Measurements from ENCODE around the gene AUTS2. TPM values are rescaled to one million over a fixed set of nuclear protein-coding genes. Genes with fewer than 3 reads are reported as not detected.

AUTS2 gene
- polyA plus RNA-seq, 3 donors: 0.08 to 0.35 TPM; not detected in 1

DNA sequence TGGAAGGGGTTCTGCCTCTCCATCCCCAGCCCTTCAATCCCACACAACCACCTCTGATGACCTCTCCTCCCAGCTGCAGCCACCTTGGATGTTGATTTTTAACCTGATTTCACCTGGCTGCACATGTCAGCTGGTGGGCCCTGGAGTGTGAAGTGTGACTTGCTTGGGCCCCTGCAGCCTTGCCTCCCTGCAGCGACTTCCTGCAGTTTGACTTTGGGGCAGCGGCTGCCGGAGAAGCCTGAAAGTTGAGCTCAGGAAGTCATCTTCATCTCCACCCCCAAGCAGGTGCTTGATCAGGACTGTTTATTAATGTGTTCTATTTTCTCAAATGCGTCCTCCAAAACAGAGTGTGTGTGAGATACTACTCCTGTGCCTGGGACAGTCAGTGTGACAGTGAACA lies 858.4 kb downstream of the AUTS2 start:
- Histone ChIP-seq H3K36me3 (replicated peaks in 1 of 2; ENCODE audit: control insufficient read depth in 1 of 2, insufficient read depth in 2 of 2, low read length in 2 of 2) (no peaks in the 10 kb centered on the region), H3K4me2 (replicated peaks; ENCODE audit: extremely low read depth, low read length, poor library complexity, severe bottlenecking) (no peak overlapping the region), H4K20me1 (ENCODE audit: insufficient read depth, low read length) (no peaks in the 10 kb centered on the region), H3K4me3 (replicated peaks in 1 of 3; ENCODE audit: low read depth in 2 of 3, low read length in 3 of 3) (no peak overlapping the region), H3K27me3 (ENCODE audit: control insufficient read depth in 2 of 2, insufficient read depth in 2 of 2, low read length in 2 of 2) (no peaks in the 10 kb centered on the region), H3K27ac (ENCODE audit: low read depth in 1 of 2, low read length in 2 of 2) (no peak overlapping the region), H3K9ac (ENCODE audit: insufficient read depth, low read length, poor library complexity, severe bottlenecking) (no peak overlapping the region), H3K9me3 (replicated peaks in 1 of 2; ENCODE audit: control insufficient read depth in 1 of 2, insufficient read depth in 1 of 2, low read length in 2 of 2) (peaks cover 0 to 2% of the 10 kb centered on the region in 2 donors), H2AFZ (ENCODE audit: insufficient read depth, low read depth, low read length, poor library complexity, severe bottlenecking) (no peak overlapping the region), H3K4me1 (ENCODE audit: control insufficient read depth in 1 of 2, insufficient read depth in 2 of 2, low read length in 2 of 2) (no peaks in the 10 kb centered on the region), H3K79me2 (ENCODE audit: insufficient read depth, low read length) (no peaks in the 10 kb centered on the region)
- Mint-ChIP-seq H3K4me1 (no peaks in the 10 kb centered on the region), H3K4me3 (no peak overlapping the region), H3K27ac (no peak overlapping the region), H3K9me3 (peaks cover 0 to 4% (median 2%) of the 10 kb centered on the region in 7 donors), H3K27me3 (ENCODE audit: low read depth in 3 of 3) (peaks cover 0 to 2% (median 0%) of the 10 kb centered on the region in 3 donors), H3K36me3 (no peaks in the 10 kb centered on the region)
- no CpG with 5 or more reads among the region's 4 CpGs for WGBS (ENCODE audit: insufficient coverage)
- TF ChIP-seq, protein P1, sequence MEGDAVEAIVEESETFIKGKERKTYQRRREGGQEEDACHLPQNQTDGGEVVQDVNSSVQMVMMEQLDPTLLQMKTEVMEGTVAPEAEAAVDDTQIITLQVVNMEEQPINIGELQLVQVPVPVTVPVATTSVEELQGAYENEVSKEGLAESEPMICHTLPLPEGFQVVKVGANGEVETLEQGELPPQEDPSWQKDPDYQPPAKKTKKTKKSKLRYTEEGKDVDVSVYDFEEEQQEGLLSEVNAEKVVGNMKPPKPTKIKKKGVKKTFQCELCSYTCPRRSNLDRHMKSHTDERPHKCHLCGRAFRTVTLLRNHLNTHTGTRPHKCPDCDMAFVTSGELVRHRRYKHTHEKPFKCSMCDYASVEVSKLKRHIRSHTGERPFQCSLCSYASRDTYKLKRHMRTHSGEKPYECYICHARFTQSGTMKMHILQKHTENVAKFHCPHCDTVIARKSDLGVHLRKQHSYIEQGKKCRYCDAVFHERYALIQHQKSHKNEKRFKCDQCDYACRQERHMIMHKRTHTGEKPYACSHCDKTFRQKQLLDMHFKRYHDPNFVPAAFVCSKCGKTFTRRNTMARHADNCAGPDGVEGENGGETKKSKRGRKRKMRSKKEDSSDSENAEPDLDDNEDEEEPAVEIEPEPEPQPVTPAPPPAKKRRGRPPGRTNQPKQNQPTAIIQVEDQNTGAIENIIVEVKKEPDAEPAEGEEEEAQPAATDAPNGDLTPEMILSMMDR (IDR thresholded peaks at IDR 0.05): no peak
- intact Hi-C loops (cut with micrococcal nuclease): no loop called here
- DNase-seq: no peak

GRCh38 chr7:70457482-70457881 lies 859.2 kb downstream of the AUTS2 start:
- no peaks in the 10 kb centered on the region for H3K79me2 ChIP-seq (ENCODE audit: insufficient read depth, low read length)
- no peak overlapping the region for H3K4me2 ChIP-seq (replicated peaks; ENCODE audit: extremely low read depth, low read length, poor library complexity, severe bottlenecking)
- H3K4me3 Mint-ChIP-seq: no peak overlapping the region
- intact Hi-C loops (cut with micrococcal nuclease): no loop called here
- no peaks in the 10 kb centered on the region for H3K4me1 Mint-ChIP-seq
- no peaks in the 10 kb centered on the region for H3K36me3 Mint-ChIP-seq
- no peaks in the 10 kb centered on the region for H4K20me1 ChIP-seq (ENCODE audit: insufficient read depth, low read length)
- no peak overlapping the region for H3K4me3 ChIP-seq (replicated peaks in 1 of 3; ENCODE audit: low read depth in 2 of 3, low read length in 3 of 3)
- H3K27ac Mint-ChIP-seq: no peak overlapping the region
- H3K36me3 ChIP-seq (replicated peaks in 1 of 2; ENCODE audit: control insufficient read depth in 1 of 2, insufficient read depth in 2 of 2, low read length in 2 of 2): no peaks in the 10 kb centered on the region
- H3K4me1 ChIP-seq (ENCODE audit: control insufficient read depth in 1 of 2, insufficient read depth in 2 of 2, low read length in 2 of 2): no peaks in the 10 kb centered on the region
- DNase-seq: no peak
- TF ChIP-seq, protein P1 (IDR thresholded peaks at IDR 0.05): no peak
- H3K27me3 ChIP-seq (ENCODE audit: control insufficient read depth in 2 of 2, insufficient read depth in 2 of 2, low read length in 2 of 2): no peaks in the 10 kb centered on the region
- peaks cover 0 to 2% (median 0%) of the 10 kb centered on the region in 3 donors for H3K27me3 Mint-ChIP-seq (ENCODE audit: low read depth in 3 of 3)
- H3K9me3 Mint-ChIP-seq: peaks cover 0 to 4% (median 2%) of the 10 kb centered on the region in 7 donors
- peaks cover 0 to 3% of the 10 kb centered on the region in 2 donors for H3K9me3 ChIP-seq (replicated peaks in 1 of 2; ENCODE audit: control insufficient read depth in 1 of 2, insufficient read depth in 1 of 2, low read length in 2 of 2)
- 70% methylated on average over 2 of the region's 3 CpGs for WGBS (ENCODE audit: insufficient coverage)
- no peak overlapping the region for H3K9ac ChIP-seq (ENCODE audit: insufficient read depth, low read length, poor library complexity, severe bottlenecking)
- H2AFZ ChIP-seq (ENCODE audit: insufficient read depth, low read depth, low read length, poor library complexity, severe bottlenecking): no peak overlapping the region
- H3K27ac ChIP-seq (ENCODE audit: low read depth in 1 of 2, low read length in 2 of 2): no peak overlapping the region

Data from CD14-positive monocyte (primary cell).